ENCODE measurements around the gene ETV5. TPM values are rescaled to one million over a fixed set of nuclear protein-coding genes. Genes with fewer than 3 reads are reported as not detected.
A peak's percentile ranks its signal among the peaks of the same experiment; 100 is the strongest.

Gene ETV5
- total and polyA plus RNA-seq, 10 of the 15 experiments (the other 5 are each of a cell fraction or from before 2014, with no cell fraction given): 5.0 to 18.4 (median 7.4) TPM

DNA sequence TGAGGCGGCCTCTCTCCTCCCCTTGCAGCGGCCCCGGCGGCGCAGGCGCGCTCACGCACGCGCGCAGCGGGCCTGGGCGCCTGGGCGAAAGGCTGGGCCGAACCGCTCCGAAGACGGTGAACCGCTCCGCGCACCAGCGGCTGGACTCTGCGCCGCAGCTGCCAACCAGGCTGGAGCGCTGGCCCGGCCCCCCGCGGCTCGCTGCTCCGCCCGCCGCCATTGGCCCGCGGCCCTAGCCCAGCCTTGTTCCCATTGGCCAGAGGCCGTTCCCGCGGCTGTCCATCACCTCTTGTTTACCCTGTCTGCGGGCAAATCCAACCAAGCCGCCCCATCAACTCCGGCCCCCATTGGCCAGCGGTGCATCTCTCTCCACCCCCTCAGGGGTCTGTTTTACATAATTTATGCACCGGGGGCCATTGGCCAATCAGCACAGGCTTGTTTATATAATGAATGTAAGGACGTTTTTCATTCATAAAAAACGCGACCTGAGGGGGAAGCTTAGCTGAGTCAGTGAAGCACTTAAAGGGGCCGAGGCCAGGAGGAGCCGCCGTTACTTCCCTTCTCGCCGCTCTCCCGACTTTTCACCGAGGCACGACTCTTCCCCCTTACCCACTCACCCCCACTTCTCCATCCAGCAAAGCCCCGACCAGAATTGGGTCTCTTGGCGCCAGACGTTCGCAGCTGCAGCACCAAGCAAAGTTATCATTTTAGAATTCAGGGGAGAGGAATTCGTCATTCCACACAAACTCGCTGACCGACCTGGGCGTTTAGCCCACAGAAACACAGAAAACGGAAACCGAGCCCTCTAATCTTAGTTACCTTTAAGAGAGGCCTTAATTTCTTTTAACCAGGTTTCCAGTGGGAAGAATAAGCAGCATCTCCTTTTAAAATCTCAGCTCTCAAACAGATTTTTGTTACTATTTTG, at the start of gene ETV5 (continued):
- TF ChIP-seq ZNF687 (IDR thresholded peaks at IDR 0.05) (peak; percentile 38), SRF (IDR thresholded peaks at IDR 0.05; ENCODE audit: low read depth in 2 of 2, low read length in 2 of 2) (no peak), SMAD1 (IDR thresholded peaks at IDR 0.05; ENCODE audit: low read depth, partially characterized antibody) (no peak), PRDM15 (CRISPR knock-in tag; IDR thresholded peaks at IDR 0.05) (no peak), WRNIP1 (IDR thresholded peaks at IDR 0.05; ENCODE audit: borderline replicate concordance, low read depth, low read length) (no peak), E4F1 (IDR thresholded peaks at IDR 0.05; ENCODE audit: borderline replicate concordance, partially characterized antibody) (no peak), CBX5 (IDR thresholded peaks at IDR 0.05; ENCODE audit: low read depth) (no peak), KDM1A (IDR thresholded peaks at IDR 0.05; ENCODE audit: borderline replicate concordance) (no peak), GABPA (IDR thresholded peaks at IDR 0.05; ENCODE audit: low read depth) (no peak), LARP7 (IDR thresholded peaks at IDR 0.05) (peak; percentile 68), BACH1 (IDR thresholded peaks at IDR 0.05; ENCODE audit: borderline replicate concordance) (peak; percentile 32; the same call in 1 of the 2 replicates), RELB (IDR thresholded peaks at IDR 0.05; ENCODE audit: low read depth) (0 out of 2 replicates have a peak, but pooled peaks have one; percentile 56), TAF1 (IDR thresholded peaks at IDR 0.05; ENCODE audit: borderline replicate concordance, low read depth, low read length) (peak; percentile 82; the same call in 1 of the 2 replicates)
- TF ChIP-seq, protein P1, sequence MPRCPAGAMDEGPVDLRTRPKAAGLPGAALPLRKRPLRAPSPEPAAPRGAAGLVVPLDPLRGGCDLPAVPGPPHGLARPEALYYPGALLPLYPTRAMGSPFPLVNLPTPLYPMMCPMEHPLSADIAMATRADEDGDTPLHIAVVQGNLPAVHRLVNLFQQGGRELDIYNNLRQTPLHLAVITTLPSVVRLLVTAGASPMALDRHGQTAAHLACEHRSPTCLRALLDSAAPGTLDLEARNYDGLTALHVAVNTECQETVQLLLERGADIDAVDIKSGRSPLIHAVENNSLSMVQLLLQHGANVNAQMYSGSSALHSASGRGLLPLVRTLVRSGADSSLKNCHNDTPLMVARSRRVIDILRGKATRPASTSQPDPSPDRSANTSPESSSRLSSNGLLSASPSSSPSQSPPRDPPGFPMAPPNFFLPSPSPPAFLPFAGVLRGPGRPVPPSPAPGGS (IDR thresholded peaks at IDR 0.05; ENCODE audit: borderline replicate concordance, insufficient read depth, low read depth, low read length, poor library complexity, severe bottlenecking): no peak

Data from GM12878 (cell line).